KMS-11 (cell line): ENCODE results near the gene ESAM.
A peak's percentile ranks its signal among the peaks of the same experiment; 100 is the strongest.

Experiments used
- H2AFZ ChIP-seq: fragments of 200-600 bp; sonication (generic); 2 replicates; pipeline ENCODE4 v1.6.1; 2016; ENCODE audit warnings: antibody characterized with exemption, mixed run types, low read depth
- H3K27ac ChIP-seq: fragments of 200-600 bp; sonication (generic); 2 replicates; pipeline ENCODE4 v1.6.1; 2016; ENCODE audit warnings: mild to moderate bottlenecking, mixed run types
- H3K27me3 ChIP-seq: fragments of 200-600 bp; sonication (generic); 2 replicates; pipeline ENCODE4 v1.6.1; 2017; ENCODE audit warnings: mild to moderate bottlenecking, low read depth, mixed run types, moderate library complexity; ENCODE audit not compliant: insufficient read depth
- H3K36me3 ChIP-seq: fragments of 200-600 bp; sonication (generic); 2 replicates; pipeline ENCODE4 v1.6.1; 2017; ENCODE audit warnings: mild to moderate bottlenecking, mixed run types; ENCODE audit not compliant: insufficient read depth
- H3K4me1 ChIP-seq: fragments of 200-600 bp; sonication (generic); 2 replicates; pipeline ENCODE4 v1.6.1; 2016; ENCODE audit warnings: mild to moderate bottlenecking, low read depth, mixed run types; ENCODE audit not compliant: poor library complexity, severe bottlenecking
- H3K4me2 ChIP-seq: fragments of 200-600 bp; sonication (generic); 2 replicates; pipeline ENCODE4 v1.7.0; 2016; ENCODE audit warnings: mild to moderate bottlenecking, mixed run types
- H3K4me3 ChIP-seq: fragments of 200-600 bp; sonication (generic); IDR thresholded peaks from 2 replicates; pipeline ENCODE4 v1.6.1; 2017; ENCODE audit warnings: low read depth, low read length, mixed read lengths; ENCODE audit not compliant: insufficient read depth
- H3K79me2 ChIP-seq: fragments of 200-600 bp; sonication (generic); 2 replicates; pipeline ENCODE4 v1.6.1; 2016; ENCODE audit warnings: low read depth, mixed run types; ENCODE audit not compliant: insufficient read depth
- H3K9ac ChIP-seq: fragments of 200-600 bp; sonication (generic); 2 replicates; pipeline ENCODE4 v1.6.1; 2016; ENCODE audit warnings: mild to moderate bottlenecking, mixed run types
- H4K20me1 ChIP-seq: fragments of 200-600 bp; sonication (generic); 2 replicates; pipeline ENCODE4 v1.6.1; 2016; ENCODE audit warnings: mild to moderate bottlenecking, mixed run types; ENCODE audit not compliant: insufficient read depth
- TF ChIP-seq, protein P1 (sequence below): fragments of 200-600 bp; sonication (generic); conservative IDR thresholded peaks from 2 replicates; pipeline ENCODE4 v1.6.1; 2017; ENCODE audit warnings: low read depth, mild to moderate bottlenecking, antibody characterized with exemption, low read length, moderate library complexity, mixed read lengths

The ESAM gene

GRCh38 chr11:124746621-124747243 is 15.4 kb downstream of the ESAM start:
- TF ChIP-seq, protein P1, sequence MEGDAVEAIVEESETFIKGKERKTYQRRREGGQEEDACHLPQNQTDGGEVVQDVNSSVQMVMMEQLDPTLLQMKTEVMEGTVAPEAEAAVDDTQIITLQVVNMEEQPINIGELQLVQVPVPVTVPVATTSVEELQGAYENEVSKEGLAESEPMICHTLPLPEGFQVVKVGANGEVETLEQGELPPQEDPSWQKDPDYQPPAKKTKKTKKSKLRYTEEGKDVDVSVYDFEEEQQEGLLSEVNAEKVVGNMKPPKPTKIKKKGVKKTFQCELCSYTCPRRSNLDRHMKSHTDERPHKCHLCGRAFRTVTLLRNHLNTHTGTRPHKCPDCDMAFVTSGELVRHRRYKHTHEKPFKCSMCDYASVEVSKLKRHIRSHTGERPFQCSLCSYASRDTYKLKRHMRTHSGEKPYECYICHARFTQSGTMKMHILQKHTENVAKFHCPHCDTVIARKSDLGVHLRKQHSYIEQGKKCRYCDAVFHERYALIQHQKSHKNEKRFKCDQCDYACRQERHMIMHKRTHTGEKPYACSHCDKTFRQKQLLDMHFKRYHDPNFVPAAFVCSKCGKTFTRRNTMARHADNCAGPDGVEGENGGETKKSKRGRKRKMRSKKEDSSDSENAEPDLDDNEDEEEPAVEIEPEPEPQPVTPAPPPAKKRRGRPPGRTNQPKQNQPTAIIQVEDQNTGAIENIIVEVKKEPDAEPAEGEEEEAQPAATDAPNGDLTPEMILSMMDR = peak; percentile 53
- no peaks in the 10 kb centered on the region for H3K4me1 ChIP-seq
- no peaks in the 10 kb centered on the region for H3K36me3 ChIP-seq
- H3K79me2 ChIP-seq = no peaks in the 10 kb centered on the region
- H3K9ac ChIP-seq = peak overlapping the region; percentile 27; the same call in 1 of the 2 replicates
- H3K4me3 ChIP-seq = no peak overlapping the region
- H3K27me3 ChIP-seq = no peaks in the 10 kb centered on the region
- peak overlapping the region; percentile 58 for H3K27ac ChIP-seq
- peak overlapping the region; percentile 60; the same call in 1 of the 2 replicates for H3K4me2 ChIP-seq
- peak overlapping the region; percentile 80 for H2AFZ ChIP-seq
- no peaks in the 10 kb centered on the region for H4K20me1 ChIP-seq

- Histone ChIP-seq H3K4me2 (peak overlapping the region; percentile 59), H3K79me2 (no peaks in the 10 kb centered on the region), H3K9ac (peak overlapping the region; percentile 27; the same call in 1 of the 2 replicates), H3K27me3 (no peaks in the 10 kb centered on the region), H3K4me3 (no peak overlapping the region), H3K4me1 (no peaks in the 10 kb centered on the region), H3K27ac (peak overlapping the region; percentile 58), H3K36me3 (no peaks in the 10 kb centered on the region), H4K20me1 (no peaks in the 10 kb centered on the region), H2AFZ (peak overlapping the region; percentile 80)
- TF ChIP-seq, protein P1 = peak; percentile 6; the same call in 1 of the 2 replicates
Observed at GRCh38 chr11:124745835-124746620, 16.1 kb downstream of the ESAM start.

DNA sequence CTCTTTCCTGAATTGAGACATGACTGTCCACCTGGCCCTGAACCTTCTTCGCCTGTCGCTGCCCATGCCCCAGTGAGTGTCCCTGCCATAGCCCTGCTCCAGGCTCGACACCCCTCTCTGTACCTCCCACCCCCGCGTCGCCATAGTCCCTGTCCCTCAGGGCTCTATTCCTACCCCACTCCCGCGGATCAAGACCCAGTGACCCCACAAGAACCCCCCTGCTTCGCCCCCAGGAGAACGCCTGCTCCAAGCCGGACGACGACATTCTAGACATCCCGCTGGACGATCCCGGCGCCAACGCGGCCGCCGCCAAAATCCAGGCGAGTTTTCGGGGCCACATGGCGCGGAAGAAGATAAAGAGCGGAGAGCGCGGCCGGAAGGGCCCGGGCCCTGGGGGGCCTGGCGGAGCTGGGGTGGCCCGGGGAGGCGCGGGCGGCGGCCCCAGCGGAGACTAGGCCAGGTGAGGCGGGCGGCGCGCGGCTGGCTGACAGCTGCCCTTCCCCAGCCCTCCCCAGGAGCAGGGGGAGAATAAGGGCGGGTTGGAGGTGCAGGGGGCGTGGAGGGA is 16.7 kb downstream of the ESAM start:
- Histone ChIP-seq H3K4me1 (no peaks in the 10 kb centered on the region), H3K9ac (no peak overlapping the region), H4K20me1 (no peaks in the 10 kb centered on the region), H3K4me3 (no peak overlapping the region), H2AFZ (no peak overlapping the region), H3K79me2 (no peaks in the 10 kb centered on the region), H3K27me3 (no peaks in the 10 kb centered on the region), H3K4me2 (no peak overlapping the region), H3K36me3 (no peaks in the 10 kb centered on the region), H3K27ac (no peak overlapping the region)
- TF ChIP-seq, protein P1 = no peak

DNA sequence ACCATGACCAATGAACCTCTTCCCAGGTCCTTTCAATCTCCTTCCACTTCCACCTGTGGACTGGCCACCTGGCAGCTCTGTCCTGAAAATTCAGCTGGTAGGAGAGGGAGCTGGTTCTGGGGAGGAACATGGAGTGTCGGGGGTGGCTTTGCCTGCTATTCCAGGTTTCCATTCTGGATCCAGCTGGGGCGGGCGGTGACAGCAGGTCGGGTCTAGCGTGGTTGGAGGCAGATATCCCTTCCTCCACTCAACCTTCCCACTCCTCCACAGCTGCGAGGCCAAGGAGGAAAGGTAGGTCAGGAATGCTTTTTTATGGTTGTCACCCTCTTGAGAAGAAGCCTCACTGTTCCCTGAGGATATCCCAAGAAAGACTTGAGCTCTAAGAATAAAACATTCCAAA is 19.0 kb downstream of the ESAM start:
- Histone ChIP-seq H3K36me3 (no peaks in the 10 kb centered on the region), H3K4me1 (no peaks in the 10 kb centered on the region), H2AFZ (no peak overlapping the region), H3K4me3 (no peak overlapping the region), H3K79me2 (no peaks in the 10 kb centered on the region), H3K27ac (no peak overlapping the region), H4K20me1 (no peaks in the 10 kb centered on the region), H3K4me2 (no peak overlapping the region), H3K9ac (no peak overlapping the region), H3K27me3 (no peaks in the 10 kb centered on the region)
- TF ChIP-seq, protein P1 = no peak
